AG10803 (cell line): Measurements from ENCODE around the gene GFRA1.
A peak's percentile ranks its signal among the peaks of the same experiment; 100 is the strongest.

Experiments
- DNase-seq: peaks from one replicate; pipeline ENCODE4 v3.0.0; 2010; ENCODE audit warnings: low read depth
- H3K4me3 ChIP-seq: 2 replicates; pipeline ENCODE4 v1.5.1; 2011; ENCODE audit warnings: mild to moderate bottlenecking, low read length, control low read depth
- TF ChIP-seq, protein P1 (sequence below): conservative IDR thresholded peaks from 2 replicates; pipeline ENCODE4 v1.5.1; 2011; ENCODE audit warnings: mild to moderate bottlenecking, low read length, control low read depth, inconsistent platforms

GFRA1 gene

GRCh38 chr10:116079355-116079754, 193.7 kb downstream of the GFRA1 start:
- DNase-seq, result no peak
- TF ChIP-seq, protein P1, sequence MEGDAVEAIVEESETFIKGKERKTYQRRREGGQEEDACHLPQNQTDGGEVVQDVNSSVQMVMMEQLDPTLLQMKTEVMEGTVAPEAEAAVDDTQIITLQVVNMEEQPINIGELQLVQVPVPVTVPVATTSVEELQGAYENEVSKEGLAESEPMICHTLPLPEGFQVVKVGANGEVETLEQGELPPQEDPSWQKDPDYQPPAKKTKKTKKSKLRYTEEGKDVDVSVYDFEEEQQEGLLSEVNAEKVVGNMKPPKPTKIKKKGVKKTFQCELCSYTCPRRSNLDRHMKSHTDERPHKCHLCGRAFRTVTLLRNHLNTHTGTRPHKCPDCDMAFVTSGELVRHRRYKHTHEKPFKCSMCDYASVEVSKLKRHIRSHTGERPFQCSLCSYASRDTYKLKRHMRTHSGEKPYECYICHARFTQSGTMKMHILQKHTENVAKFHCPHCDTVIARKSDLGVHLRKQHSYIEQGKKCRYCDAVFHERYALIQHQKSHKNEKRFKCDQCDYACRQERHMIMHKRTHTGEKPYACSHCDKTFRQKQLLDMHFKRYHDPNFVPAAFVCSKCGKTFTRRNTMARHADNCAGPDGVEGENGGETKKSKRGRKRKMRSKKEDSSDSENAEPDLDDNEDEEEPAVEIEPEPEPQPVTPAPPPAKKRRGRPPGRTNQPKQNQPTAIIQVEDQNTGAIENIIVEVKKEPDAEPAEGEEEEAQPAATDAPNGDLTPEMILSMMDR, result no peak
- no peak overlapping the region for H3K4me3 ChIP-seq

DNA sequence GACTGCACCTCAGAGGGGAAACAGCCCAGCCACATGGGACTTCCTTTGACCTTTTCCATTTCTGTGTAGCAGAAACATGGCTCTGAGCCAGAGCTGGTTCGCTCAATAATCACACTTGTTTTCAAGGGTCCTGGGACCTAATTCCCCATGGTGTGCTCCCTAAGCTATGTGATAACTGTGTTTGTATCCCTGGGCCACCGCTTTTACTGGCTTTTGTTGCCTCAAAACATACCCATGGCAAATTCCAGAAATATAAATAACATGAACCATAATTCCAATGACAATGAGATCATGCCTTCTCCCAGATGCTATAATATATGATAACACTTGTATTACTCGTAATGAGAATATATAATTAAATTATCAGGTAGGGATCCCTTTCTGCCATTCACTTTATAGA, 196.4 kb downstream of the GFRA1 start:
- H3K4me3 ChIP-seq, result no peak overlapping the region
- peak; percentile 1 for DNase-seq
- TF ChIP-seq, protein P1, result no peak

GRCh38 chr10:116073510-116073909, 199.5 kb downstream of the GFRA1 start:
- TF ChIP-seq, protein P1, result no peak
- H3K4me3 ChIP-seq, result no peak overlapping the region
- DNase-seq, result no peak

- H3K4me3 ChIP-seq, result no peak overlapping the region
- TF ChIP-seq, protein P1, result no peak
- DNase-seq, result no peak
Observed at GRCh38 chr10:116073001-116073400, 200.0 kb downstream of the GFRA1 start.

- no peak overlapping the region for H3K4me3 ChIP-seq
- no peak for DNase-seq
- TF ChIP-seq, protein P1, result no peak
Observed at GRCh38 chr10:116071453-116072148, 201.4 kb downstream of the GFRA1 start.

GRCh38 chr10:116070743-116071320, 202.2 kb downstream of the GFRA1 start:
- no peak for DNase-seq
- TF ChIP-seq, protein P1, result no peak
- H3K4me3 ChIP-seq, result no peak overlapping the region

DNA sequence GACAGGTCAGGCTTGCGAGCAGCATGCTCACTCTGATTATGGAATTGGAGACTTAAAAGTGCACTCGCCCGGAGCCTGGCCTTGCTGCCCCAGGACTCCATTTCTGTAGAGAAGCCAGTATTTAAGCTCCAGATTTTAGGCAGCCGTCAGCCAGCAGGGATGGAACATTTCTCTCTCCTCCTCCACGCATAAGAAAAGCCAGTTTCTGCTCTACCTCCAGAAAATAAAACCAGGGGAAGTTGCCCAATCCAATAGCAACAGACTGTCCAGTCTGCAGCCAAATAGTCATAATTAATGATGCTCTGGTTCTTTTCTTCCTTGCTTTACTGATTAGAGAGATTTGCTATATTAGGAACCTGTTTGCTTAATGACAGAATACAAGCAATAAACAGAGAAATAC, 203.2 kb downstream of the GFRA1 start:
- no peak for DNase-seq
- no peak overlapping the region for H3K4me3 ChIP-seq
- TF ChIP-seq, protein P1, result no peak
